ENCODE results near the gene CD37. TPM values are rescaled to one million over a fixed set of nuclear protein-coding genes. Genes with fewer than 3 reads are reported as not detected.
"Not testable (repeated sequence)": the region's sequence is repeated elsewhere in the genome, so short reads cannot be mapped to it uniquely, and the experiment has no call there.

The CD37 gene
- total RNA-seq, 3 donors from 2014 or later = 2.9 to 19.7 (median 15.4) TPM

DNA sequence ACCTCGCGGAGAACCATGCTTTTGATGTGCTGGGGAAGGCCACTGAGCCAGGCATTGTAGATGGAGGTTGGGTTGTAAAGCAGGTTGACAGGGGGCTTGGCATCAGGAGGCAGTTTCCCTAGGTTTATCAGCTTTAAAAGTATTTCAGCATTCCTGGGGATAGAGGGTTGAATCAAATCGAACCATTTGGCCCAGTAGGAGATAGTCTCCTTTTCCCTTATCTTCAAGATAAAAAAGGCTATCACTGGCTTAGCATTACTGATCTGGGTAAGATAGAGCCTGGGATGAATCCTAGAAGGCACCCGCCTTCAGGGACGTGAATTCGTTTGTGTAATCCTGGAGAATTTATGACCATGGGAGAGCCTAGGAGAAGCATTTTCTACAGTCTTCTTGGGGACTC lies 40.8 kb upstream of the CD37 start:
- DNase-seq (ENCODE audit: low spot score in 2 of 2) = no peak
- Histone ChIP-seq H3K4me1 (no peaks in the 10 kb centered on the region), H3K36me3 (no peaks in the 10 kb centered on the region), H3K4me3 (no peak overlapping the region), H3K27ac (no peak overlapping the region), H3K27me3 (no peaks in the 10 kb centered on the region), H3K9me3 (no peaks in the 10 kb centered on the region)
- no peak for TF ChIP-seq POLR2A (IDR thresholded peaks at IDR 0.05)
- TF ChIP-seq POLR2AphosphoS5 (IDR thresholded peaks at IDR 0.05) = no peak
- intact Hi-C loops (cut with DNase I; ENCODE audit: low total_unique reads) = no loop called here

DNA sequence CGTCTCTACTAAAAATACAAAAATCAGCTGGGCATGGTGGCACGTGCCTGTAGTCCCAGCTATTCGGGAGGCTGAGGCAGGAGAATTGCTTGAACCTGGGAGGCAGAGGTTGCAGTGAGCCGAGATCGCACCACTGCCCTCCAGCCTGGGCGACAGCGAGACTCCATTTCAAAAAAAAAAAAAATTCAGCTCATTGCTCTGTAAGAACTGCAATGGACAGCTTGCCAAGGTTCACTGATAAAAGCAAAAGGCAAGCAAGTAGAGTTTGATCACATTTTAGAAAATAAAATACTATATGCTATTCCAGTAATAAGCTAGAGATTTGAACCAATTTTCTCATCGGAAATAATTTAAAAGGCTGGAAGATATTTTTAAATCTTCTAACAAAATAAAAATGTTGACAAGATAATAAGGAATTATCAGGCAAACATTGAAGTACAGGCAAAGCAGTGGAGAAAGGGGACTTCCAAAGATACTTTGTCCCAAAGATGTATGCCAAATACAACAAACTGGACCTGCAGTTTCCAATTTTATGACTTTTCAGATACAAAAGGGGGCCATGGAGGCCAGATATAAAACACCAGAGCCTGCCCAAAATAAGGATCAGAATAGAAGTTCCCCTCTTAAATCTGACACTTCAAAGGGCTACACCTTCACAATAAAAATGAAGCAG lies 39.9 kb upstream of the CD37 start:
- no peak overlapping the region for H3K4me3 ChIP-seq
- H3K27ac ChIP-seq = no peak overlapping the region
- no peaks in the 10 kb centered on the region for H3K27me3 ChIP-seq
- TF ChIP-seq, protein P1, sequence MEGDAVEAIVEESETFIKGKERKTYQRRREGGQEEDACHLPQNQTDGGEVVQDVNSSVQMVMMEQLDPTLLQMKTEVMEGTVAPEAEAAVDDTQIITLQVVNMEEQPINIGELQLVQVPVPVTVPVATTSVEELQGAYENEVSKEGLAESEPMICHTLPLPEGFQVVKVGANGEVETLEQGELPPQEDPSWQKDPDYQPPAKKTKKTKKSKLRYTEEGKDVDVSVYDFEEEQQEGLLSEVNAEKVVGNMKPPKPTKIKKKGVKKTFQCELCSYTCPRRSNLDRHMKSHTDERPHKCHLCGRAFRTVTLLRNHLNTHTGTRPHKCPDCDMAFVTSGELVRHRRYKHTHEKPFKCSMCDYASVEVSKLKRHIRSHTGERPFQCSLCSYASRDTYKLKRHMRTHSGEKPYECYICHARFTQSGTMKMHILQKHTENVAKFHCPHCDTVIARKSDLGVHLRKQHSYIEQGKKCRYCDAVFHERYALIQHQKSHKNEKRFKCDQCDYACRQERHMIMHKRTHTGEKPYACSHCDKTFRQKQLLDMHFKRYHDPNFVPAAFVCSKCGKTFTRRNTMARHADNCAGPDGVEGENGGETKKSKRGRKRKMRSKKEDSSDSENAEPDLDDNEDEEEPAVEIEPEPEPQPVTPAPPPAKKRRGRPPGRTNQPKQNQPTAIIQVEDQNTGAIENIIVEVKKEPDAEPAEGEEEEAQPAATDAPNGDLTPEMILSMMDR (IDR thresholded peaks at IDR 0.05) = no peak
- TF ChIP-seq POLR2A (IDR thresholded peaks at IDR 0.05) (no peak), POLR2AphosphoS5 (IDR thresholded peaks at IDR 0.05) (no peak)
- no peaks in the 10 kb centered on the region for H3K36me3 ChIP-seq
- DNase-seq (ENCODE audit: low spot score in 2 of 2) = no peak
- intact Hi-C loops (cut with DNase I; ENCODE audit: low total_unique reads) = no loop called here
- H3K4me1 ChIP-seq = no peaks in the 10 kb centered on the region
- H3K9me3 ChIP-seq = no peaks in the 10 kb centered on the region

DNA sequence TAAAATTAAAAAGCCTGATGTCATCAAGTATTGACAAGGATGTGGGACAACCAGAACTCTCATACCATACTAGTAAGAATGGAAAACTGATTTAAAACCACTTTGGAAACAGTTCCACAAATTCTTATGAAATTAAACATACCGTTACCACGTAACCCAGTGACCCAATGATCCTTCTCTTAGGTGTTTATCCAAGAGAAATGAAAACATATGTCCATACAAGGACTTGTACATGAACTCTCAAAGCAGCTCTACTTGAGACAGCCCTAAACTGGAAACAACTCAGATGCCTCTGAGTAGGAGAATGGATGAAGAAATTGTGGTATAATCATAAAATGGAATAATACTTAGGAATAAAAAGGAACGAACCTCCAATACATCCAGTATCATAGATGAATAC lies 37.8 kb upstream of the CD37 start:
- Histone ChIP-seq H3K36me3 (no peaks in the 10 kb centered on the region), H3K9me3 (no peaks in the 10 kb centered on the region), H3K27ac (no peak overlapping the region), H3K4me3 (no peak overlapping the region), H3K27me3 (no peaks in the 10 kb centered on the region), H3K4me1 (no peaks in the 10 kb centered on the region)
- no peak for TF ChIP-seq POLR2A (IDR thresholded peaks at IDR 0.05)
- TF ChIP-seq, protein P1 (IDR thresholded peaks at IDR 0.05) = no peak
- no peak for TF ChIP-seq POLR2AphosphoS5 (IDR thresholded peaks at IDR 0.05)
- no peak for DNase-seq (ENCODE audit: low spot score in 2 of 2)
- intact Hi-C loops (cut with DNase I; ENCODE audit: low total_unique reads) = no loop called here

DNA sequence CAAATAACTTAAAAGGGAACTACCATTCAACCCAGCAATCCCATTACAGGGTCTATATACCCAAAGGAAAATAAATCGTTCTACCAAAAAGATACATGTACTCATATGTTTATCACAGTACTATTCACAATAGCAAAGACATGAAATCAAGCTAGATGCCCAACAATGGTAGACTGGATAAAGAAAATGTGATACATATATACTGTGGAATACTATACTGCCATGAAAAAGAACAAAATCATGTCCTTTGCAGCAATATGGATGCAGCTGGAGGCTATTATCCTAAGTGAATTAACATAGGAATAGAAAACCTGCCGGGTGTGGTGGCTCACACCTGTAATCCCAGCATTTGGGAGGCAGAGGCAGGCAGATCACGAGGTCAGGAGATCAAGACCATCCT lies 36.6 kb upstream of the CD37 start:
- DNase-seq (ENCODE audit: low spot score in 2 of 2); H3K27ac ChIP-seq; H3K36me3 ChIP-seq; intact Hi-C loops (cut with DNase I; ENCODE audit: low total_unique reads); H3K4me3 ChIP-seq; H3K9me3 ChIP-seq; H3K27me3 ChIP-seq; H3K4me1 ChIP-seq: not testable (repeated sequence)

DNA sequence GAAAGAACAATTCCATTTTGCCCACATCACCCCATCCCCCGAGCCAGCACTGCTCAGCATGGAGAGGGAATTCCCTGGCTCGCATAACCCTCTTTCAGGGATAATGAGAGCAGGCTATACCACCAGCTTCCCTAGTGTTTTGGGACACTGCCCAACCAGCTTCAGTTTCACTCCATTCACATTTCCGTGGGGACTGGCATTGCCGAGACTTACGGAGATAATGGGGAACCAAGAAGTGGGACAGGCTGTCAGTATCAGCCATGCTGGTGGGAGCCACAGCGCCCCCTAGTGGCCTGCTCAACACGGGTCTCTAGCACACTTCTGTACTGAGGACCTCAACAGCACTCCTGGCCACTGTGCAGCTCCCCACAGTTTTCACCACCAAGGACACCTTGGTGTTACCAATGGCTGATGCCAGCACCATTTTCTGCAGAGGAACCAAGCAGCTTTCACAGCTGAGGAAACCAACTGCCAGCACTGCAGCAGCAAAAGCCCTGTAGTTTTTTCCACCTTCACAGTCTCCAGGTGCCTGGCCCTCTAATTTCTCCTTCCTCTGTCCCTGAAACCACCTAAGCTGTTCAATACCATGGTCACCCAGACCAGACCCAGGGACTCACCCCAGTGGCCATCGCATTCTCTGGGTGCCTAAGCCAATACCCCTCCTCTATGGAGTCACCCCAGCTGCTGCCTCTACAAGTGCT lies 33.9 kb upstream of the CD37 start:
- peak; percentile 27 to 73 for DNase-seq (ENCODE audit: low spot score in 2 of 2)
- intact Hi-C loops (cut with DNase I; ENCODE audit: low total_unique reads) = no loop called here
- peak overlapping the region in 1 of 3 donors; percentile 44 for H3K4me3 ChIP-seq
- H3K36me3 ChIP-seq = no peaks in the 10 kb centered on the region
- no peaks in the 10 kb centered on the region for H3K9me3 ChIP-seq
- no peaks in the 10 kb centered on the region for H3K4me1 ChIP-seq
- TF ChIP-seq POLR2AphosphoS5 (IDR thresholded peaks at IDR 0.05) = no peak
- TF ChIP-seq, protein P1 (IDR thresholded peaks at IDR 0.05) = peak in 2 of 3 donors; percentile 41 to 51
- H3K27me3 ChIP-seq = no peaks in the 10 kb centered on the region
- no peak overlapping the region for H3K27ac ChIP-seq

DNA sequence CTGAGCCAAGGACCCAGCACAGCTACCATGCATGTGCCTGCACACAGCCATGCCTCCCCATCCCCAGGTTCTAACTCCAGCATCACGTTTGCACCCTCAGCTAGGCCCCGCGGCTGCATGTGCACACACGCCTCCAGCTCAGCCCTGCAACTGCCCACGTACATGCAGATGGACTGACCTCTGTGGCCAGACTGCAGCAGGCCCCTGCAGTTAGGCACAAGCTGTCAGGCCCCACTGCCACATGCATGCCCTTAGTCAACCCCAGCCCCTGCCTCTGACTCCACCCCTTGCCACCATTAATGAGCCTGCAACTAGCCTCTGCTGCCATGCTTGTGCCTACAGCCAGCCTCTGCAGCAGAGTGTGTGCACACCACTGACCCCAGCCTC lies 33.3 kb upstream of the CD37 start:
- no peaks in the 10 kb centered on the region for H3K9me3 ChIP-seq
- intact Hi-C loops (cut with DNase I; ENCODE audit: low total_unique reads) = no loop called here
- no peak overlapping the region for H3K4me3 ChIP-seq
- TF ChIP-seq, protein P1 (IDR thresholded peaks at IDR 0.05) = no peak
- TF ChIP-seq POLR2AphosphoS5 (IDR thresholded peaks at IDR 0.05) (no peak), POLR2A (IDR thresholded peaks at IDR 0.05) (no peak)
- H3K27me3 ChIP-seq = no peaks in the 10 kb centered on the region
- no peaks in the 10 kb centered on the region for H3K36me3 ChIP-seq
- no peak overlapping the region for H3K27ac ChIP-seq
- no peaks in the 10 kb centered on the region for H3K4me1 ChIP-seq
- DNase-seq (ENCODE audit: low spot score in 2 of 2) = no peak

DNA sequence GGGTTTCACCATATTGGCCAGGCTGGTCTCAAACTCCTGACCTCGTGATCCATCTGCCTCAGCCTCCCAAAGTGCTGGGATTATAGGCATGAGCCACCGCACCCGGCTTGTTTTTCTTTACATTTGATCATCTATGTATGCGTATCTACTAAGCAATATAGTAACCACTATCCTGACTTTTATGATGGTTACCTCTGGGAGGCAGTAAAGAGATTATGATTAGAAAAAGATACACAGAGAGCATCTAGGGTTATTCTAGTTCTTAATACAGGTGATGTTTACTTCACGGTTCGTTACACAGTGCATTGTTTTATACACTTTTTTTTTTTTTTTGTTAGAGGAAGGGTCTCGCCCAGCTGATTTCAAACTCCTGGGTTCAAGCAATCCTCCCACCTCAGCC lies 28.5 kb upstream of the CD37 start:
- H3K27ac ChIP-seq; H3K4me1 ChIP-seq; H3K4me3 ChIP-seq; intact Hi-C loops (cut with DNase I; ENCODE audit: low total_unique reads); H3K36me3 ChIP-seq; H3K27me3 ChIP-seq; H3K9me3 ChIP-seq; DNase-seq (ENCODE audit: low spot score in 2 of 2): not testable (repeated sequence)

Data from breast epithelium (tissue), 4 donors.